ENCODE results near the gene IGSF3.

IGSF3 gene

DNA sequence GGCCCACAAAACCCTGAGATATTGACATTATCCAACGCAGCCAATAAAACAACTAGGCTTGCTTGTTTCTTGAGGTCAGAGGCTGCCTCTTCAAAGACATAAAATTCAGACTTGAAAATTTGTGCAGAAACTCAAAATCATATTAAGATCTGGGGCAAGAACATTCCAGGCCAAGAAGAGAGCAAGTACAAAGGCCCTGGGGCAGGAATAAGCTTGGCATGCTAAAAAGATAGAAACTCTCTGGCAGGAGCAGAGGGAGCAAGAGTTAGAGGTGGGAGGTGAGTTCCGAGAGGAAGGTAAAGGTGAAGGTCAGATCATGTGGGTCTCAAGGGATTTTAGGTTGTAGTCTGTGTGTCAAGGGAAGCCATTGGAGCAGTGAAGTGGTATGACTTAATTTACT, 8.8 kb upstream of the IGSF3 start:
- no peak overlapping the region for H3K4me3 ChIP-seq (replicated peaks; ENCODE audit: low read depth, low read length)
- no peak for TF ChIP-seq CTCF (IDR thresholded peaks at IDR 0.05; ENCODE audit: low read depth, low read length, missing control alignments)
- DNase-seq (ENCODE audit: extremely low read depth, low read depth): no peak

DNA sequence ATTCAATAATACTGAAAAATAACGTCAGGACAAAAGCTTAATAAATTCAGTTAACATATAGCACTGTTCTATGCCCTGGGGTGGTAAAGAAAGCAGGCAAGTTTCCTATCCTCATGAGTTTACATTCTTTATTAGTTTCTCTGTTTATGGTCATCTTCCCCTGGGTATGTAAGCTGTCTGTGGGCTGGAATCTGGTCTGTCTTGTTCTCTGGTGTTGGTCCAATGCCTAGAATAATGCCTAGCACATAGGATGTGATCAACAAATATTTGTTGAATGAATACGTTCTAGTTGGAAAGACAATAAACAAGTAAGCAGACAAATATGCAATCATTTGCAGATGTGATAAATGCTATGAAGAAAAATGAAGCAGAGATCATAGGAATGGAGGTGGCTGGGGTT, 7.2 kb upstream of the IGSF3 start:
- no peak for TF ChIP-seq CTCF (IDR thresholded peaks at IDR 0.05; ENCODE audit: low read depth, low read length, missing control alignments)
- H3K4me3 ChIP-seq (replicated peaks; ENCODE audit: low read depth, low read length): no peak overlapping the region
- DNase-seq (ENCODE audit: extremely low read depth, low read depth): no peak

DNA sequence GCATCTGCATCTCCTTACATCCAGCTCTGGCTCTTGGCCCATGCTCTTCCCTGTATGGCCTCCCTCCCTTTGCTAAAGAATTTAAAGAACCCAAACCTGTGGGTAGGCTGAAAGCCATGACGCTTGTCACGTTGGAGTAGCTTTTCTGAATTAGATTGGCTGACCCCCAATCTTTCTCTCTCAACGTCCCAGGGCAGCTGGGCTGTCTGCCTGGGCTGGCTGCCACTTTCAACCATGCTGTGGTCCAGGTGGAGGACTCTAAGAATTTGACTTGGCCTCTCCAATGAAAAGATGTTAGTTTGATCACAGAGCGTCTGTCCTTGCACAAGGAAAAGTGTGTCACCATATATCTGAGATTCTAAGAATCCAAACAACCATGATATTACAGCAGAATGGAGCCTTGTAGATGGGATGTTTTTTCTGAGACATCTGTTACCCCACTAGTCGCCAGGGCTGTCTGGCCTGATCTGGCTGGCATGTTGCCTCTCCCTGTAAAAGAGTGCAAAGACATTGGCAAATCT, 6.5 kb upstream of the IGSF3 start:
- H3K4me3 ChIP-seq (replicated peaks; ENCODE audit: low read depth, low read length): no peak overlapping the region
- TF ChIP-seq CTCF (IDR thresholded peaks at IDR 0.05; ENCODE audit: low read depth, low read length, missing control alignments): no peak
- no peak for DNase-seq (ENCODE audit: extremely low read depth, low read depth)

DNA sequence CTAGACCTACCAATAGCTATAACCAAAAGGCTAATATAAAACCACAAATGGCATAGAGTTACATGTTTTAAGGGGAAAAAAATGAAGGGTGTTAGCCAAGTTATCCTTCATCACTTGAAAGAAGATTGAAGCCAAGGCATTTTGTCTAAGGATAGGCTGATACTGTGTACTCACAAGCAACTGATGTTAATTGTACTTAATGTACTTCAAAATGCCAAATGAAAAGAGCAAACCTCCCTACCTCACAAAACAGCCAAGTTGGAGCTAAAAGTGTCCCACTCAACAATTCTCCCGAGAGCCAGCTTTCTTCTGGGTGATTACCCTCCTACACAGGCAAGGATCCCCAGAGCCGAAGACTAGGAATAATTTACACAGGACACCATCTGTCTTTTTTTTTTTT, 4.4 kb upstream of the IGSF3 start:
- TF ChIP-seq CTCF (IDR thresholded peaks at IDR 0.05; ENCODE audit: low read depth, low read length, missing control alignments): no peak
- DNase-seq (ENCODE audit: extremely low read depth, low read depth): no peak
- no peak overlapping the region for H3K4me3 ChIP-seq (replicated peaks; ENCODE audit: low read depth, low read length)

- H3K4me3 ChIP-seq (replicated peaks; ENCODE audit: low read depth, low read length): no peak overlapping the region
- DNase-seq (ENCODE audit: extremely low read depth, low read depth): no peak
- no peak for TF ChIP-seq CTCF (IDR thresholded peaks at IDR 0.05; ENCODE audit: low read depth, low read length, missing control alignments)
Observed at GRCh38 chr1:116671072-116671760, 3.7 kb upstream of the IGSF3 start.

GRCh38 chr1:116668277-116668676, 744 bp upstream of the IGSF3 start:
- no peak for TF ChIP-seq CTCF (IDR thresholded peaks at IDR 0.05; ENCODE audit: low read depth, low read length, missing control alignments)
- H3K4me3 ChIP-seq (replicated peaks; ENCODE audit: low read depth, low read length): no peak overlapping the region
- DNase-seq (ENCODE audit: extremely low read depth, low read depth): no peak
